HUES48 (cell line): ENCODE measurements around the gene F2RL2.
"Not testable (repeated sequence)": the region's sequence is repeated elsewhere in the genome, so short reads cannot be mapped to it uniquely, and the experiment has no call there.

Experiments used
- H3K27ac ChIP-seq: one replicate; pipeline ENCODE4 v1.7.0; 2013; ENCODE audit warnings: low read depth, low read length, inconsistent platforms
- H3K27me3 ChIP-seq: 2 replicates; pipeline ENCODE4 v1.6.1; 2013; ENCODE audit warnings: mild to moderate bottlenecking, low read length; ENCODE audit not compliant: control insufficient read depth, insufficient read depth
- H3K36me3 ChIP-seq: 2 replicates; pipeline ENCODE4 v1.6.1; 2013; ENCODE audit warnings: low read length; ENCODE audit not compliant: control insufficient read depth, insufficient read depth
- H3K4me1 ChIP-seq: 2 replicates; pipeline ENCODE4 v1.6.1; 2013; ENCODE audit warnings: mild to moderate bottlenecking, low read length; ENCODE audit not compliant: control insufficient read depth, insufficient read depth
- H3K4me3 ChIP-seq: 2 replicates; pipeline ENCODE4 v1.5.1; 2013; ENCODE audit warnings: mild to moderate bottlenecking, low read depth, low read length
- H3K9ac ChIP-seq: 2 replicates; pipeline ENCODE4 v1.6.1; 2013; ENCODE audit warnings: mild to moderate bottlenecking, low read depth, low read length, moderate library complexity
- H3K9me3 ChIP-seq: 2 replicates; pipeline ENCODE4 v1.6.1; 2013; ENCODE audit warnings: low read length; ENCODE audit not compliant: control insufficient read depth, insufficient read depth

F2RL2 gene

GRCh38 chr5:76603991-76604390, 19.2 kb downstream of the F2RL2 start:
- not testable (repeated sequence) for H3K9me3 ChIP-seq, H3K9ac ChIP-seq, H3K27me3 ChIP-seq, H3K27ac ChIP-seq, H3K4me3 ChIP-seq, H3K36me3 ChIP-seq
- peaks cover 13% of the 10 kb centered on the region; the same call in 1 of the 2 replicates for H3K4me1 ChIP-seq

- H3K27ac ChIP-seq, result no peak overlapping the region
- H3K4me1 ChIP-seq, result peaks cover 4% of the 10 kb centered on the region; the same call in 1 of the 2 replicates
- H3K9me3 ChIP-seq, result no peaks in the 10 kb centered on the region
- H3K9ac ChIP-seq, result no peak overlapping the region
- H3K4me3 ChIP-seq, result no peak overlapping the region
- 0 out of 2 replicates have a peak, but pooled peaks cover 4% of the 10 kb centered on the region for H3K36me3 ChIP-seq
- no peaks in the 10 kb centered on the region for H3K27me3 ChIP-seq
Observed at GRCh38 chr5:76602094-76602726, 21.0 kb downstream of the F2RL2 start.

GRCh38 chr5:76601470-76601869, 21.7 kb downstream of the F2RL2 start:
- no peaks in the 10 kb centered on the region for H3K4me1 ChIP-seq
- 0 out of 2 replicates have a peak, but pooled peaks cover 4% of the 10 kb centered on the region for H3K36me3 ChIP-seq
- no peak overlapping the region for H3K27ac ChIP-seq
- no peak overlapping the region for H3K4me3 ChIP-seq
- H3K27me3 ChIP-seq, result no peaks in the 10 kb centered on the region
- H3K9ac ChIP-seq, result no peak overlapping the region
- no peaks in the 10 kb centered on the region for H3K9me3 ChIP-seq

- Histone ChIP-seq H3K27me3 (no peaks in the 10 kb centered on the region), H3K4me1 (no peaks in the 10 kb centered on the region), H3K9me3 (no peaks in the 10 kb centered on the region), H3K36me3 (0 out of 2 replicates have a peak, but pooled peaks cover 4% of the 10 kb centered on the region), H3K9ac (no peak overlapping the region), H3K27ac (no peak overlapping the region), H3K4me3 (no peak overlapping the region)
Observed at GRCh38 chr5:76600716-76601115, 22.5 kb downstream of the F2RL2 start.

GRCh38 chr5:76598531-76598930, 24.7 kb downstream of the F2RL2 start:
- 0 out of 2 replicates have a peak, but pooled peaks cover 4% of the 10 kb centered on the region for H3K36me3 ChIP-seq

GRCh38 chr5:76595755-76596481, 27.3 kb downstream of the F2RL2 start:
- H3K9me3 ChIP-seq, result no peaks in the 10 kb centered on the region
- peaks cover 7% of the 10 kb centered on the region; the same call in 1 of the 2 replicates for H3K36me3 ChIP-seq
- no peaks in the 10 kb centered on the region for H3K4me1 ChIP-seq
- no peak overlapping the region for H3K9ac ChIP-seq
- H3K4me3 ChIP-seq, result no peak overlapping the region
- no peak overlapping the region for H3K27ac ChIP-seq
- no peaks in the 10 kb centered on the region for H3K27me3 ChIP-seq

More at GRCh38 chr5:76598531-76598930, 24.7 kb downstream of the F2RL2 start:
- Histone ChIP-seq H3K4me3 (no peak overlapping the region), H3K27ac (no peak overlapping the region), H3K9ac (no peak overlapping the region), H3K9me3 (no peaks in the 10 kb centered on the region), H3K27me3 (no peaks in the 10 kb centered on the region), H3K4me1 (no peaks in the 10 kb centered on the region)

- no peaks in the 10 kb centered on the region for H3K4me1 ChIP-seq
- H3K27ac ChIP-seq, result no peak overlapping the region
- H3K27me3 ChIP-seq, result no peaks in the 10 kb centered on the region
- H3K9me3 ChIP-seq, result no peaks in the 10 kb centered on the region
- peaks cover 13% of the 10 kb centered on the region for H3K36me3 ChIP-seq
- no peak overlapping the region for H3K4me3 ChIP-seq
- H3K9ac ChIP-seq, result no peak overlapping the region
Observed at GRCh38 chr5:76594107-76594506, 29.1 kb downstream of the F2RL2 start.

GRCh38 chr5:76592692-76593091, 30.5 kb downstream of the F2RL2 start:
- H3K27ac ChIP-seq, result no peak overlapping the region
- H3K9me3 ChIP-seq, result no peaks in the 10 kb centered on the region
- H3K9ac ChIP-seq, result no peak overlapping the region
- no peaks in the 10 kb centered on the region for H3K4me1 ChIP-seq
- H3K36me3 ChIP-seq, result peaks cover 9% of the 10 kb centered on the region
- no peaks in the 10 kb centered on the region for H3K27me3 ChIP-seq
- no peak overlapping the region for H3K4me3 ChIP-seq

GRCh38 chr5:76591366-76591765, 31.8 kb downstream of the F2RL2 start:
- H3K4me1 ChIP-seq, result no peaks in the 10 kb centered on the region
- H3K4me3 ChIP-seq, result no peak overlapping the region
- H3K9ac ChIP-seq, result no peak overlapping the region
- H3K27me3 ChIP-seq, result no peaks in the 10 kb centered on the region
- peaks cover 9% of the 10 kb centered on the region for H3K36me3 ChIP-seq
- no peaks in the 10 kb centered on the region for H3K9me3 ChIP-seq
- no peak overlapping the region for H3K27ac ChIP-seq

GRCh38 chr5:76590027-76590426, 33.2 kb downstream of the F2RL2 start:
- H3K4me3 ChIP-seq, result no peak overlapping the region
- no peaks in the 10 kb centered on the region for H3K27me3 ChIP-seq
- no peaks in the 10 kb centered on the region for H3K9me3 ChIP-seq
- H3K36me3 ChIP-seq, result peaks cover 9% of the 10 kb centered on the region
- H3K27ac ChIP-seq, result no peak overlapping the region
- no peak overlapping the region for H3K9ac ChIP-seq
- no peaks in the 10 kb centered on the region for H3K4me1 ChIP-seq

- no peak overlapping the region for H3K27ac ChIP-seq
- no peaks in the 10 kb centered on the region for H3K27me3 ChIP-seq
- H3K4me1 ChIP-seq, result peaks cover 15% of the 10 kb centered on the region
- H3K9ac ChIP-seq, result no peak overlapping the region
- peaks cover 6% of the 10 kb centered on the region; the same call in 1 of the 2 replicates for H3K36me3 ChIP-seq
- no peak overlapping the region for H3K4me3 ChIP-seq
- H3K9me3 ChIP-seq, result no peaks in the 10 kb centered on the region
Observed at GRCh38 chr5:76586531-76586930, 36.7 kb downstream of the F2RL2 start.
